GM21526 (cell line): Measurements from ENCODE around the gene NLRP12.
"Not testable (repeated sequence)": the region's sequence is repeated elsewhere in the genome, so short reads cannot be mapped to it uniquely, and the experiment has no call there.

Experiments
- ATAC-seq: cut with Tn5 transposase; IDR thresholded peaks from one replicate; pipeline ENCODE4 v1.9.1; 2021; ENCODE audit warnings: moderate library complexity; ENCODE audit not compliant: unreplicated experiment, low FRiP score

Gene NLRP12

GRCh38 chr19:53786744-53787143 lies 37.4 kb downstream of the NLRP12 start:
- no peak for ATAC-seq

- no peak for ATAC-seq
These were observed 38.8 kb downstream of the NLRP12 start for GRCh38 chr19:53785196-53785889.

- no peak for ATAC-seq
These were observed 41.4 kb downstream of the NLRP12 start for GRCh38 chr19:53782698-53783097.

- not testable (repeated sequence) for ATAC-seq
These were observed 42.8 kb downstream of the NLRP12 start for GRCh38 chr19:53781332-53781731.

- no peak for ATAC-seq
These were observed 43.6 kb downstream of the NLRP12 start for GRCh38 chr19:53780506-53780905.

GRCh38 chr19:53775524-53775923 lies 48.6 kb downstream of the NLRP12 start:
- no peak for ATAC-seq

GRCh38 chr19:53774491-53774890 lies 49.6 kb downstream of the NLRP12 start:
- not testable (repeated sequence) for ATAC-seq

GRCh38 chr19:53773999-53774398 lies 50.1 kb downstream of the NLRP12 start:
- no peak for ATAC-seq

- ATAC-seq, result no peak
These were observed 51.2 kb downstream of the NLRP12 start for GRCh38 chr19:53772943-53773342.

- no peak for ATAC-seq
These were observed 53.0 kb downstream of the NLRP12 start for GRCh38 chr19:53771144-53771543.

GRCh38 chr19:53769696-53770309 lies 54.3 kb downstream of the NLRP12 start:
- not testable (repeated sequence) for ATAC-seq

GRCh38 chr19:53768401-53768800 lies 55.7 kb downstream of the NLRP12 start:
- no peak for ATAC-seq

GRCh38 chr19:53758991-53759390 lies 65.1 kb downstream of the NLRP12 start:
- not testable (repeated sequence) for ATAC-seq
